GM12878 (cell line): ENCODE measurements around the gene SLCO3A1. TPM values are rescaled to one million over a fixed set of nuclear protein-coding genes. Genes with fewer than 3 reads are reported as not detected.

ENCODE experiments used
- ASH2L ChIP-seq: fragments of 300-600, 200-600 bp; sonication (generic); IDR thresholded peaks from 2 replicates; pipeline ENCODE4 v1.6.1; 2017; ENCODE audit warnings: low read depth, mild to moderate bottlenecking, borderline replicate concordance
- CEBPB ChIP-seq, 2 experiments: fragments of 150-350 bp in 1 of 2; IDR thresholded peaks; 2 replicates each; pipeline ENCODE4 v1.6.1; 2012 to 2014; ENCODE audit warnings: low read depth in 2 of 2, low read length in 2 of 2, borderline replicate concordance in 1 of 2, inconsistent platforms in 1 of 2
- CHD2 ChIP-seq: IDR thresholded peaks from 2 replicates; pipeline ENCODE4 v1.6.1; 2011; ENCODE audit warnings: low read depth, low read length, improper control_type of control experiment, borderline replicate concordance
- GABPA ChIP-seq: IDR thresholded peaks from 2 replicates; pipeline ENCODE4 v1.6.1; 2014; ENCODE audit warnings: antibody characterized with exemption, low read depth, mild to moderate bottlenecking, inconsistent platforms
- HDAC6 ChIP-seq: fragments of 200-600 bp; sonication (generic); IDR thresholded peaks from one replicate; pipeline ENCODE4 v1.8.0; 2017; ENCODE audit warnings: antibody characterized with exemption; ENCODE audit not compliant: unreplicated experiment
- KAT2A ChIP-seq: conservative IDR thresholded peaks from 2 replicates; pipeline ENCODE4 v1.6.1; 2011; ENCODE audit warnings: low read depth, low read length; ENCODE audit not compliant: control insufficient read depth
- MTA2 ChIP-seq: fragments of 450-650 bp; IDR thresholded peaks from 2 replicates; pipeline ENCODE4 v1.6.1; 2016; ENCODE audit warnings: low read depth, mild to moderate bottlenecking, moderate library complexity
- MTA3 ChIP-seq: IDR thresholded peaks from 2 replicates; pipeline ENCODE4 v1.6.1; 2012; ENCODE audit warnings: low read length, inconsistent platforms, borderline replicate concordance
- MYC ChIP-seq: IDR thresholded peaks from 2 replicates; pipeline ENCODE4 v1.6.1; 2011; ENCODE audit warnings: mild to moderate bottlenecking, low read length, moderate library complexity, inconsistent platforms; ENCODE audit not compliant: insufficient read depth, insufficient replicate concordance, insufficient read length, severe bottlenecking
- NBN ChIP-seq: fragments of 450-650 bp; IDR thresholded peaks from 2 replicates; pipeline ENCODE4 v1.6.1; 2016
- NFYB ChIP-seq: IDR thresholded peaks from 2 replicates; pipeline ENCODE4 v1.6.1; 2011; ENCODE audit warnings: low read depth, mild to moderate bottlenecking, low read length, improper control_type of control experiment, moderate library complexity; ENCODE audit not compliant: insufficient read depth
- PAX8 ChIP-seq: fragments of 450-650 bp; IDR thresholded peaks from 2 replicates; pipeline ENCODE4 v1.6.1; 2017; ENCODE audit warnings: mild to moderate bottlenecking, moderate library complexity
- POLR2A ChIP-seq: IDR thresholded peaks from 2 replicates; pipeline ENCODE4 v1.6.1; 2011; ENCODE audit warnings: low read depth, mild to moderate bottlenecking, low read length
- RUNX3 ChIP-seq: IDR thresholded peaks from 2 replicates; pipeline ENCODE4 v1.6.1; 2012; ENCODE audit warnings: low read length, inconsistent platforms
- SIX5 ChIP-seq: IDR thresholded peaks from 2 replicates; pipeline ENCODE4 v1.6.1; 2011; ENCODE audit warnings: mild to moderate bottlenecking, low read depth, low read length, moderate library complexity; ENCODE audit not compliant: severe bottlenecking
- SMAD5 ChIP-seq: IDR thresholded peaks from 2 replicates; pipeline ENCODE4 v1.6.1; 2016; ENCODE audit warnings: antibody characterized with exemption, low read depth
- SMC3 ChIP-seq: IDR thresholded peaks from 2 replicates; pipeline ENCODE4 v1.6.1; 2011; ENCODE audit warnings: low read length, improper control_type of control experiment, borderline replicate concordance
- STAT1 ChIP-seq: fragments of 450-650 bp; conservative IDR thresholded peaks from 2 replicates; pipeline ENCODE4 v1.6.1; 2014; ENCODE audit warnings: antibody characterized with exemption, mild to moderate bottlenecking
- YBX1 ChIP-seq: fragments of 450-650 bp; IDR thresholded peaks from 2 replicates; pipeline ENCODE4 v1.6.1; 2016; ENCODE audit warnings: antibody characterized with exemption
- ZNF24 ChIP-seq: fragments of 450-650 bp; IDR thresholded peaks from 2 replicates; pipeline ENCODE4 v1.6.1; 2017; ENCODE audit warnings: antibody characterized with exemption, mild to moderate bottlenecking
- ZNF384 ChIP-seq: IDR thresholded peaks from 2 replicates; pipeline ENCODE4 v1.6.1; 2012; ENCODE audit warnings: low read depth, mild to moderate bottlenecking, low read length, improper control_type of control experiment, borderline replicate concordance
- polyA plus RNA-seq, 11 experiments: library from polyadenylated mRNA; depleted of rRNA in 4 of 11; unstranded in 6 of 11; stranded (reverse) in 5 of 11; fragments of >200 nt; fragmentation: Nextera tagmentation in 4 of 11; fragmentation: Illumina TruSeq in 1 of 11; extraction: Ambion mirVana in 4 of 11; extraction: Trizol in 1 of 11; gene quantifications; 1 replicate in 1 of 11; 2 replicates in 10 of 11; pipeline versions ENCODE4 v1.2.1 to v1.2.3, GENCODE V29; 2011 to 2016; ENCODE audit warnings: inconsistent platforms in 2 of 11, missing spikeins in 2 of 11, low read depth in 1 of 11
- total RNA-seq, 4 experiments: library from RNA; depleted of rRNA in 3 of 4; stranded (reverse); fragments of >200 nt in 3 of 4; fragmentation: Illumina TruSeq in 1 of 4; extraction: Trizol in 1 of 4; gene quantifications; 2 replicates each; pipeline versions ENCODE4 v1.2.1 to v1.2.3, GENCODE V29; 2013 to 2021
- TF ChIP-seq, protein P1 (sequence below): fragments of 450-650 bp; conservative IDR thresholded peaks from 2 replicates; pipeline ENCODE4 v1.6.1; 2017; ENCODE audit warnings: mild to moderate bottlenecking, moderate library complexity
- TF ChIP-seq, protein P2 (sequence below): IDR thresholded peaks from 2 replicates; pipeline ENCODE4 v1.6.1; 2012; ENCODE audit warnings: low read length, inconsistent platforms
- TF ChIP-seq, protein P3 (sequence below): fragments of 450-650 bp; formaldehyde crosslinking; IDR thresholded peaks from 2 replicates; pipeline ENCODE4 v1.4.0; 2022; ENCODE audit warnings: mild to moderate bottlenecking, moderate library complexity

Gene SLCO3A1
- total and polyA plus RNA-seq, 10 of the 15 experiments (the other 5 are each of a cell fraction or from before 2014, with no cell fraction given): 0.05 to 5.9 (median 0.31) TPM

DNA sequence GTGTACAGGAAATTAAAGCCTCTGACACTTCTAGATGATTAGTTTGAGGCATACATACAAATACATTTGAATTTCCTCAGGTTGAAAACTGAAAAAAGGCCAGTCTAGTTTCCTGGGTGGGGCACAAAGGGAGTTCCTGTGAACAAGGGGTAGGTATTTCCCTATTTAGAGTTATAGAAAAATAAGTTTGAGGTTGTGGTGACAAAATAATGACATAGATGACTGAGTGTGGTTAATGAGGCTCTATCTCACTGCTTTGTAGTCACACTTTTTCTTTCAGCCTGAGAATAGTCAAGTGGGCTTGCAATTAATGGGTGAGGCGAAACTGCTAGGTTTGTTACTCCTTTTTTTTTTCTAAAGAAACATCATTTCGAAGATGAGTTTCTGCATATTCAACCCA is 4.3 kb downstream of the SLCO3A1 start (continued):
- peak; percentile 94 for TF ChIP-seq RUNX3
- TF ChIP-seq ZNF384: peak; percentile 87
- TF ChIP-seq CEBPB (IDR thresholded peaks at IDR 0.05; ENCODE audit: borderline replicate concordance in 1 of 2, low read depth in 2 of 2, low read length in 2 of 2): no peak
- TF ChIP-seq ZNF24: peak; percentile 64; the same call in 1 of the 2 replicates
- no peak; the same call in 1 of the 2 replicates for TF ChIP-seq MTA3
- TF ChIP-seq SMC3: no peak
- peak; percentile 83; the same call in 1 of the 2 replicates for TF ChIP-seq NBN
- TF ChIP-seq ASH2L: no peak
- TF ChIP-seq MYC: no peak
- TF ChIP-seq POLR2A: no peak
- TF ChIP-seq, protein P1, sequence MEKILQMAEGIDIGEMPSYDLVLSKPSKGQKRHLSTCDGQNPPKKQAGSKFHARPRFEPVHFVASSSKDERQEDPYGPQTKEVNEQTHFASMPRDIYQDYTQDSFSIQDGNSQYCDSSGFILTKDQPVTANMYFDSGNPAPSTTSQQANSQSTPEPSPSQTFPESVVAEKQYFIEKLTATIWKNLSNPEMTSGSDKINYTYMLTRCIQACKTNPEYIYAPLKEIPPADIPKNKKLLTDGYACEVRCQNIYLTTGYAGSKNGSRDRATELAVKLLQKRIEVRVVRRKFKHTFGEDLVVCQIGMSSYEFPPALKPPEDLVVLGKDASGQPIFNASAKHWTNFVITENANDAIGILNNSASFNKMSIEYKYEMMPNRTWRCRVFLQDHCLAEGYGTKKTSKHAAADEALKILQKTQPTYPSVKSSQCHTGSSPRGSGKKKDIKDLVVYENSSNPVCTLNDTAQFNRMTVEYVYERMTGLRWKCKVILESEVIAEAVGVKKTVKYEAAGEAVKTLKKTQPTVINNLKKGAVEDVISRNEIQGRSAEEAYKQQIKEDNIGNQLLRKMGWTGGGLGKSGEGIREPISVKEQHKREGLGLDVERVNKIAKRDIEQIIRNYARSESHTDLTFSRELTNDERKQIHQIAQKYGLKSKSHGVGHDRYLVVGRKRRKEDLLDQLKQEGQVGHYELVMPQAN: no peak
- TF ChIP-seq NFYB: no peak
- TF ChIP-seq STAT1: no peak
- TF ChIP-seq, protein P2, sequence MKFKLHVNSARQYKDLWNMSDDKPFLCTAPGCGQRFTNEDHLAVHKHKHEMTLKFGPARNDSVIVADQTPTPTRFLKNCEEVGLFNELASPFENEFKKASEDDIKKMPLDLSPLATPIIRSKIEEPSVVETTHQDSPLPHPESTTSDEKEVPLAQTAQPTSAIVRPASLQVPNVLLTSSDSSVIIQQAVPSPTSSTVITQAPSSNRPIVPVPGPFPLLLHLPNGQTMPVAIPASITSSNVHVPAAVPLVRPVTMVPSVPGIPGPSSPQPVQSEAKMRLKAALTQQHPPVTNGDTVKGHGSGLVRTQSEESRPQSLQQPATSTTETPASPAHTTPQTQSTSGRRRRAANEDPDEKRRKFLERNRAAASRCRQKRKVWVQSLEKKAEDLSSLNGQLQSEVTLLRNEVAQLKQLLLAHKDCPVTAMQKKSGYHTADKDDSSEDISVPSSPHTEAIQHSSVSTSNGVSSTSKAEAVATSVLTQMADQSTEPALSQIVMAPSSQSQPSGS: peak; percentile 67; the same call in 1 of the 2 replicates
- no peak for TF ChIP-seq CHD2
- TF ChIP-seq SIX5: no peak
- peak; percentile 98 for TF ChIP-seq MTA2
- TF ChIP-seq, protein P3, sequence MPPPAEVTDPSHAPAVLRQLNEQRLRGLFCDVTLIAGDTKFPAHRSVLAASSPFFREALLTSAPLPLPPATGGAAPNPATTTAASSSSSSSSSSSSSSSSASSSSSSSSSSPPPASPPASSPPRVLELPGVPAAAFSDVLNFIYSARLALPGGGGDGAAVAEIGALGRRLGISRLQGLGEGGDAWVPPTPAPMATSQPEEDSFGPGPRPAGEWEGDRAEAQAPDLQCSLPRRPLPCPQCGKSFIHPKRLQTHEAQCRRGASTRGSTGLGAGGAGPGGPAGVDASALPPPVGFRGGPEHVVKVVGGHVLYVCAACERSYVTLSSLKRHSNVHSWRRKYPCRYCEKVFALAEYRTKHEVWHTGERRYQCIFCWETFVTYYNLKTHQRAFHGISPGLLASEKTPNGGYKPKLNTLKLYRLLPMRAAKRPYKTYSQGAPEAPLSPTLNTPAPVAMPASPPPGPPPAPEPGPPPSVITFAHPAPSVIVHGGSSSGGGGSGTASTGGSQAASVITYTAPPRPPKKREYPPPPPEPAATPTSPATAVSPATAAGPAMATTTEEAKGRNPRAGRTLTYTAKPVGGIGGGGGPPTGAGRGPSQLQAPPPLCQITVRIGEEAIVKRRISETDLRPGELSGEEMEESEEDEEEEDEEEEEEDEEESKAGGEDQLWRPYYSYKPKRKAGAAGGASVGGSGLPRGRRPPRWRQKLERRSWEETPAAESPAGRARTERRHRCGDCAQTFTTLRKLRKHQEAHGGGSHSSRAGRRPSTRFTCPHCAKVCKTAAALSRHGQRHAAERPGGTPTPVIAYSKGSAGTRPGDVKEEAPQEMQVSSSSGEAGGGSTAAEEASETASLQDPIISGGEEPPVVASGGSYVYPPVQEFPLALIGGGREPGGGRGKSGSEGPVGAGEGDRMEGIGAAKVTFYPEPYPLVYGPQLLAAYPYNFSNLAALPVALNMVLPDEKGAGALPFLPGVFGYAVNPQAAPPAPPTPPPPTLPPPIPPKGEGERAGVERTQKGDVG (CRISPR knock-in tag): no peak
- 0 out of 2 replicates have a peak, but pooled peaks have one; percentile 29 for TF ChIP-seq GABPA
- no peak for TF ChIP-seq HDAC6
- TF ChIP-seq KAT2A: no peak
- no peak for TF ChIP-seq YBX1
- TF ChIP-seq SMAD5: no peak
- TF ChIP-seq PAX8: no peak
